ENCODE results near the gene SCD5.

SCD5 gene

GRCh38 chr4:82726596-82726995 is 72.0 kb downstream of the SCD5 start:
- no peak for DNase-seq (ENCODE audit: low spot score)

GRCh38 chr4:82721819-82722423 is 76.7 kb downstream of the SCD5 start:
- DNase-seq (ENCODE audit: low spot score): no peak

GRCh38 chr4:82718162-82718940 is 80.2 kb downstream of the SCD5 start:
- DNase-seq (ENCODE audit: low spot score): no peak

GRCh38 chr4:82715731-82716617 is 82.6 kb downstream of the SCD5 start:
- no peak for DNase-seq (ENCODE audit: low spot score)

- no peak for DNase-seq (ENCODE audit: low spot score)
Measured at GRCh38 chr4:82713856-82714255, 84.7 kb downstream of the SCD5 start.

- no peak for DNase-seq (ENCODE audit: low spot score)
Measured at GRCh38 chr4:82712561-82712960, 86.0 kb downstream of the SCD5 start.

GRCh38 chr4:82711158-82711785 is 87.3 kb downstream of the SCD5 start:
- no peak for DNase-seq (ENCODE audit: low spot score)

- DNase-seq (ENCODE audit: low spot score): no peak
Measured at GRCh38 chr4:82710197-82710929, 88.2 kb downstream of the SCD5 start.

GRCh38 chr4:82708982-82709381 is 89.6 kb downstream of the SCD5 start:
- DNase-seq (ENCODE audit: low spot score): no peak

GRCh38 chr4:82706349-82707000 is 92.1 kb downstream of the SCD5 start:
- no peak for DNase-seq (ENCODE audit: low spot score)

- no peak for DNase-seq (ENCODE audit: low spot score)
Measured at GRCh38 chr4:82705928-82706300, 92.7 kb downstream of the SCD5 start.

GRCh38 chr4:82705169-82705927 is 93.2 kb downstream of the SCD5 start:
- DNase-seq (ENCODE audit: low spot score): no peak

GRCh38 chr4:82704156-82704555 is 94.4 kb downstream of the SCD5 start:
- no peak for DNase-seq (ENCODE audit: low spot score)

GRCh38 chr4:82698412-82698811 is 100.2 kb downstream of the SCD5 start:
- no peak for DNase-seq (ENCODE audit: low spot score)

GRCh38 chr4:82697561-82697960 is 101.0 kb downstream of the SCD5 start:
- DNase-seq (ENCODE audit: low spot score): no peak

GRCh38 chr4:82696117-82696860 is 102.3 kb downstream of the SCD5 start:
- DNase-seq (ENCODE audit: low spot score): no peak

- DNase-seq (ENCODE audit: low spot score): no peak
Measured at GRCh38 chr4:82694892-82695291, 103.7 kb downstream of the SCD5 start.

GRCh38 chr4:82694046-82694445 is 104.5 kb downstream of the SCD5 start:
- DNase-seq (ENCODE audit: low spot score): no peak

- no peak for DNase-seq (ENCODE audit: low spot score)
Measured at GRCh38 chr4:82692101-82692780, 106.4 kb downstream of the SCD5 start.
